Endometrial microvascular endothelial cells (primary cell): Measurements from ENCODE around the gene FBLN1. TPM values are rescaled to one million over a fixed set of nuclear protein-coding genes. Genes with fewer than 3 reads are reported as not detected.

Experiments used
- in situ Hi-C: cut with HindIII; loops from 2 replicates; pipeline ENCODE4 v1.10.0; 2017; ENCODE audit warnings: low sequenced_read_pairs, low pct_unique_long_range_greater_than_20kb; ENCODE audit errors: inconsistent ontology term
- total RNA-seq: library from RNA; depleted of rRNA; stranded (reverse); fragments of >200 nt; gene quantifications from one replicate; pipeline ENCODE4 v1.2.3, GENCODE V29; 2015; ENCODE audit errors: inconsistent ontology term

Gene FBLN1
- total RNA-seq, 1 donor from 2014 or later: 0.28 TPM

DNA sequence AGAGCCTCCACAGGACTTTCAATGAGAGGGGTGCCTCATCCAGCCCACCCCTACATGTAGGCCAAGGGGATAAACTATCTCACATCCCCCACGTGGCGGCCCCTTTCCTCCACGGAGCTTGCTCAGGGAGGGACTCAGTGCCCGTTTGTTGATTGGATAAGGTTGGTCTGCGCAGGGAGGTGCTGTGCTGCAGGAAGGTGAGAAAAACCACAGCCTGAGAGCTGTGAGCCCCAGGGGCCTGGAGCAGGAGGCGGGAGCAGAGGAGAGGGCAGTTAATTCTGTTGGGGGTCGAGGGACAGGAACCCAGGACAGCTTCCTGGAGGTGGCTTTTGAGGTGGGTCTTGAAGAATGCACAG, 137.0 kb downstream of the FBLN1 start:
- in situ Hi-C loops: no loop called here

DNA sequence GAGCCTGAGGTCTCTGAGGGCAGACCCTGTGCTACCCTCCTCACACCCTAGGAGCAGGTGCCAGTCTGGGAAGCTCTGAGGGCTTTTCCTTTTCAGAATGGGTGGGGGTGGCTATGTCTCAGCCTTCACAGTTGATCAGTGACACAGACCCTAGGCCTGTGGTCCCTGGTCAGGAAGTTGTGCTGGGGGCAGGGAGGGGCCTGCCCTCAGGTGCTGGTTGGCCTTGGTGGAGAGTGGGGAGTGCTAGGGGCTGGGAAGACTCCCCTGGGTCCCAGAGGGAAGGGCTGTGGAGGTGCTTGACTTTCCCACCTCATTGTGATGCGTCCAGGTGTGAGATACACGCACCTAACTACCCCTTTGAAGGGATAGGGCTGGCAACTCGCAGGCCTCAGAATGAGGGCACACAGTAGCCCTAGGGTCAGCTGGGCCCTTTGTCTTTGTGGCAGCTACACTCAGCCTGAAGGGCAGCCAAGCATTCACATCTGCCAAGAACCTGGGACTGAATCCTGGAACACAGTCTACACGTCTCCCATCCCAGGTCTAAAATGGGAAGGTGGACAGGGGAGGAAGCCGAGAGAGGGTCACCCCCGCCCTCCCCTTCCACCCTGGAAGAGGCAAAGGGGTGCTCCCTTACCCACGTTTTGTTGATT, 137.7 kb downstream of the FBLN1 start:
- in situ Hi-C loops: no loop called here

DNA sequence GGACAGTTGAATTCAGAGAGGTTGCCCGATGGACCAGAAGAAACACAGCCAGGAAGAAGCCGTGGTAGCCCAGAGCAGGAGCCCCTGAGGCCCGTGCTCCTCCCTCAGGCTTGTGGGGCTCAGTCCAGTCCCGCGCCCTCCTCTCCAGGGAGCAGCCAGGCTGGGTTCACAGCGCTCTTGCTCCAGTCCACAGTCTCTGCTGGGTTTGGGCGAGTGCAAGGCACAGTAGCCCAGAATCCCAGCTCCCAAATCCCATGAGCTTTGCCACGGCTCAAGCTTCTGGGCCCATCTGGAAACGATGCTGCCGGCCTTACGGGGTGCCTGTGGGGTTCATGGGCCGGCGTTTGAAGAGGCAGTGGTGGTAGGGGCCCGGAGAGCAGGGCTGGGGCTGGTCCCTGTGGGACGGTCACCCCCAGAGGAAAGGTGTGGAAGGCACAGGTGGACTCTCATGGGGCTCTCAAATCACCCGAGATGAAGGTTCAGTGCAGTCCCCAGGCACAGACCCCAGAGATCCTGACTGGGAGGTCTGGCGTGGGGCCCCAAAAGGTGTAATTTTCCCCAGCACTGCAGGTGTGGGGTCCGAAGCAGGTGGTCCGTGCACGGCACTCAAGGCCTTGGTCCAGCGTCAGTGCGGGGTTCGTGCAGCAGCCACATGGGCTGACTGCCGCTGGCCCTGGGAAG, 138.4 kb downstream of the FBLN1 start:
- in situ Hi-C loops: no loop called here

DNA sequence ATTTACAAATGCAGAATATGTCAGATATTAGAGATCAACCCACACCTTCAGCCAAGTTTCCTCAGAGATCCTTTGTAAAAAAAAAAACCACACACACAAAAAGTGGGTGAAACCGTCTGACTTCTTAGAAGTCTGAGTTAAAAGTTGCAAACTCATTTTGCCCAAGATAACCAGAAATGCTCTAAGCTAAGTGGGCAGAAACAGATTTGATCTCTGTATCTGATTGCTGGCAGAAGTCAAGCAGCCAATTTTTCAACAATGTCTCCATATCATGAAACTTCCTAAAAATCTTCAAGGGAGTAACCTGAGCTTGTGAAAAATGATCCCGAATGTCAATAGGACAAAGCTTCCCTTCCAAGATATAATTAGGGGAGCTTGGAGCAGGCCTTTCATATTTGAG, 140.3 kb downstream of the FBLN1 start:
- in situ Hi-C loops: no loop called here

DNA sequence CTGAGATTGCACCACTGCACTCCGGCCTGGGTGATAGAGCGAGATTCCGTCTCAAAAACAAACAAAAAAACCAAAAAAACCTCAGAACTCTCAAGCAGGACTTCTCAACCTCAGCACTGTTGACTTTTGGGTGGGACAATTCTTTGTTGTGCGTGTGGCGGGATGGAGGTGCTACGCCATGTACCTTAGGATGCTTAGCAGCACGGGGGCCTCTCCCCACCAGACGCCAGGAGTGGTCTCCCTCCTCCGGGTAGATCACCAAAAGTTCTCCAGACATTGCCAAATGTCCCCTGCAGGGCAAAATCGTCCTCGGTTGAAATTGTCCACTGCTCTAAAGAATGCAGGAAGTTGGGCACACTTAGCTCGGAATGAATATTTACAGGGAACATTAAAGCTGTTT, 142.0 kb downstream of the FBLN1 start:
- in situ Hi-C loops: no loop called here

DNA sequence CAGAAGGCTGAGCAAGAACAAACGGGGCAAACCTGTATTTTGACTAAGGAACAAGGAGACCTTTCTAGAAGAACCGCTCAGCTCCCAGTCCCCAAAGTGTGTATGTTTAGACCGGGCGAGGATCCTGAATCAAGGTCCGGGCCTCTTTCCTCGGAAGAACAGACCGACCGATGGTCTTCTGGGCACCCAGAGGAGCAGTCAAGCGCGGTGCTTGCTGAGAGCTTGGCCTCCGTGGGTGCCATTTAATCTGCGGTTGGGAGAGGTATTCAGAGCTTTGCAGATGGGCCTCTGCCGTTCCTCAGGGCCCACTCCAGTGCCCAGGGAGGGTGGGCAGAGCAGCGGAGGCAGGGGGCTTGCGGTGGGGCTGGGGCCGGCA, 142.5 kb downstream of the FBLN1 start:
- in situ Hi-C loops: no loop called here

DNA sequence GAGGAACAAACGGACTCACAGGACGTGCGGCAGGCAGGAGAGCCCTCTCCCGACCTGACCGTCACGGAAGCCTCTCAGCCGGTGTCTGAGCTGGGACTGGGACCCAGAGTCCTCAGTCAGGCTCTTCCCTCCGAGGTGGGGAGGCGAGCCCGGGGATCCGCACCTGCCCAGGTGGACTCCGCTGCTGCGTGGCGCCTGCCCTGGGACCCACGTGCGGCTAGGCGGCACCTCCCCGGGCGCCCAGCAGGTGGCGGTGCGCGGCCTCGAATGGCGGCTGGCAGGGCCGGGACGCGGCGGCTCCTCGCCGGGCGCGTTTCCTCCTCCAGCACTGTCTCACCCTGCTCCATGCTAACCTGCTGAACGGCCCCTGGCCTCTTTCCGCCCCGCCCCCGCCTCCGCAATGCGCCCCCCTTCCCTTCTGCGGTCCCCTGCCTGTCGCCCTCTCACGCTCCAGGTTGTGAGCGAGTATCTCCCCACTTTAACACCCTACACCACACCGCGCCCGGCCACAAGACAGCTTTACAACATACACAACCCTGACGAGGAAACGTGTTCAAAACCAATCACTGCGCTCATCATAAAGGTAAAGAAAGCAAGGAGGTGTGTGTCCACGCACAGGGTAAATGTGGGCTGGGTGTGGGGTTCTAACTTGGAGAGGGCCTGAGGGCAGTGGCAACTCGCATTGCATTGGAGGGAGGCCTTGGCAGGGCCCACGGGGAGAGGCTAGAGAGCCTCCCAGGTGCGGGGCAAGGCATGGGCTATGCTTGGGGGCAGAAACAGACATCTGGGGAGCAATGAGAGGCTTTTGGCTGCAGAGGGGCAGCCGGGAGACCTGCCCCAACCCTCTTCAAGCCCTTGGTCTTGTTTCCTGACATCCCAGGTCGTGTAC, 143.1 kb downstream of the FBLN1 start:
- in situ Hi-C loops: no loop called here

DNA sequence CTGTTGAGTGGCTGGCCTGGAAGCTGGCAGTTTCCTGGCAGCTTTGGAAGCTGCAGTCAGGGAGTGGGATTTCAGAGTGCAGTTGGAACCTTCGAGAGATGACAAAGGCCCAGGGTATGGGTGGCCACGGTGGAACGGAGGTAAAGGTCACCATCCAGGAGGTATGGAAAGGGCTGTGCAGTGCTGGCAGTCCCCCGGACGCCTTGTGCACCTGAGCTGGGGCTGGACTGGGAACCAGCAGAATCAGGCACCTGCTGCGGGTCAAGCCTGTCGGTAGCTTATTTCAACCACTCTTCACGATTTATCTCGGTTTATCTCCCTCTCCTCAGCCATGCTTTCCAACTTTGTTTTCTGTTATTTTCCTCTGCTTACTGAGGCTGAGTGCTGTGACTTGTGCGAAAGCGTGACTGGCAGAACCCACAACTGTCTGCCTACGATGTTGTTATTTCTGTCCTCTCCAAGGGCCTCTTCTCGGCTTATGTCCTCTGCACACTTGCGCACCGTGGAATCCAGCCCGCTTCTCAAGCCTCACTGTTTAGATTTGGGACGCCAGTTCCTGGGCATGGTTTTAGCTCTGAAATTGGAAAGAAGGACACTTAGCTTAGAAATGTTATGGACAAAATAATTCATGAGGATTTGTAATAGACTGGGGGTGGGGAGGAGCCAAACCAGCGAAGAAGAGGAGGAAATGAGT, 145.0 kb downstream of the FBLN1 start:
- in situ Hi-C loops: no loop called here

DNA sequence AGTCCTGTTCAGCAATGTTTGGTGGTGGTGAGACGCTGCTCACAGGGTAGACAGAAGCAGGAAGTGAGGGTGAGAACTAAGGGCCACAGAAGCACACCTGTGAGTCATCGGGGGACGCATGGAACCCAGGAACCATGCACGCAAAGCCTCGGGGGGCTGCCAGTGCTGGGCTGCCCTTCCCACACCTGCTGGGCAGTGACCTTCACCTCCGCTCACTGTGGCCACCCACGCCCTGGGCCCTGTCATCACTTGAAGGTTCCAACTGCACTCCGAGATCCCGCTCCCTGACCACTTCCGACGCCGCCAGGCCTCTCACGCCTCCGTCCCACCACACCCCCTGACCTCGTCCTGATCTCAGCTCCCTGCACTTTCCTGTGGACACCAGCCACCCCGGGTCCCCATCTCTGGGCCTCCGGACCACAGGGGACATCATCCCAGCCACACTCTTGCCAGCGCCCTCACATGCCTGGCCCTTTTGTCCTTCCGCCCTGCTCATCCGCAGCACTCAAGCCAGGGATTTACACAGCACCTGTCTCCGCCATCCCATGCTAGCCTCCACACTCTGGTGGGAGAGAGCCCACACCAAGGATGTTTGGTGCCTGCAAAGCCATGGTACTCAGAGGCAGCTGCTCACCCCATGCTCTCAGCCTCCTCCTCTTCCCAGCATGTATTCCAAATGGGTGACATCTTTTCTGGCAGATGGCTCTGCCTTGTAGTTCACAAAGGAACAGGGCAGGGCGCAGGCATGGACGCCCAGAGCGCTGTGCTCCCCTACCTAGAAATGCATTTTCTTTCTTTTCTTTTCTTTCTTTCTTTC, 145.8 kb downstream of the FBLN1 start:
- in situ Hi-C loops: no loop called here

DNA sequence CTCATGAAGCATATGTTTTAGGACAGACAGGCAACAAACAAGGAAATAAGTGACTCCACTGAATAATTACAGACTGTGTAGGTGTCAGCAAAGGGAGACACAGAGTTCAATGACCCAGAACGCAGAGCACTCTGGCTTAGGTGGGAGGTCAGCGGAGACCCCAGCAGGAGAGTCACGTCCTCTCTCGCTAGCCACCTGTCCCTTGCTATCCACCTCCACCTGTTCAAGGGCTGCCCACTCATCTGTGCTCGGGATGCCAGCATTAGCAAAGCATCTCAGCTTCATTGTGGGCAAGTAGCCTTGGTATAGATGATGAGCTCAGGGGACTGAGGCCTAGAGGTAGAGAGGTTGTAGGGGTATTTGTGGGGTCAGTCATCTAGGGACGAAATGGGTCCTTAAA, 147.1 kb downstream of the FBLN1 start:
- in situ Hi-C loops: no loop called here

DNA sequence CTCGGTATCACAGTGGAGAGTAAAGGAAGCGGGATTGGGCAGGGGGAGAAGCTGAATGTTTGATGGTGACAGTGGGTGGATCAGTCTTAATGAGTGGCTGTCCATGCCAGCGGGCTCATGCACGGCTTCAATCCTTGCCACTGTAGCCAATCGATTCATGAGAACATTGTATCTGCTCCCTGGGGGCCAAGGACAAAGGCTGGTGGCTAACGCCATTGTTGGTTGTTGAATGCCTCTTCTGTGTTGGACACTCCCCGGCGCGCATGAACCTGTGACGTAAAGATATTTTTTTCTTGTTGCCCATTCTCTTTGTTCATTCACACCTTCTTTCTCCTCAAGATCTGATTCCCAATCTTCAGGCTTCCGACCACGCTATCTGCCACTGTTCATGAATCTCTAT, 148.0 kb downstream of the FBLN1 start:
- in situ Hi-C loops: no loop called here

Other genes with a start within 250 kb of the FBLN1 start
- not detected for gene UPK3A, start 217.9 kb upstream of the FBLN1 start, total RNA-seq
- 15.3 TPM for gene FAM118A, start 192.9 kb upstream of the FBLN1 start, total RNA-seq
- not detected for gene SMC1B, start 89.3 kb upstream of the FBLN1 start, total RNA-seq
- 7.8 TPM for gene RIBC2, start 89.2 kb upstream of the FBLN1 start, total RNA-seq
- gene ATXN10, start 169.0 kb downstream of the FBLN1 start, total RNA-seq: 132 TPM